HepG2 (cell line): Measurements from ENCODE around the gene DENND2D. TPM values are rescaled to one million over a fixed set of nuclear protein-coding genes. Genes with fewer than 3 reads are reported as not detected.

Experiments used
- ATAC-seq: fragments of 200-7000 bp; cut with Tn5 transposase; 3 replicates; pipeline ENCODE4 v1.9.1; 2020; ENCODE audit warnings: mild to moderate bottlenecking, moderate library complexity
- BruUV-seq: library from RNA; stranded (reverse); fragments of 400-500 nt; replicated peaks from 2 replicates; lab custom pipeline; 2021; lab: Mats Ljungman, UMichigan
- CTCF ChIA-PET: fragments of 300-600 bp; formaldehyde crosslinking; extraction: SDS; loops from one replicate; lab custom pipeline; 2021; ENCODE audit warnings: low total read pairs, inconsistent platforms, low intra/inter-chr PET ratio; lab: Yijun Ruan, JAX
- POLR2A ChIA-PET: fragments of 350-600 bp; sonication (Branson Sonifier 250); formaldehyde crosslinking; loops from one replicate; lab custom pipeline; 2020; ENCODE audit warnings: antibody characterized with exemption, inconsistent platforms; lab: Yijun Ruan, JAX
- DNase-seq: peaks from one replicate; pipeline ENCODE4 v3.0.0-alpha.2; 2015; ENCODE audit warnings: low spot score
- FAIRE-seq: peaks from 3 replicates; lab custom pipeline; 2011; peaks lifted over from hg19 to GRCh38; lab: Jason Lieb, UNC
- H2AFZ ChIP-seq: one replicate; pipeline ENCODE4 v1.6.1; 2011; ENCODE audit warnings: low read length, inconsistent platforms
- H3K27ac ChIP-seq: fragments of 300-600 bp; 3 replicates; pipeline ENCODE4 v1.8.0; 2011; ENCODE audit warnings: mixed run types, mild to moderate bottlenecking, mixed read lengths, low read length, inconsistent platforms; ENCODE audit not compliant: insufficient read depth; ENCODE audit errors: extremely low read length
- H3K27me3 ChIP-seq, 2 experiments: fragments of 200-600 bp in 1 of 2; 2 replicates in 1 of 2; 3 replicates in 1 of 2; pipeline versions ENCODE4 v1.6.0 to v1.8.0; 2011; ENCODE audit warnings: low read length in 2 of 2, mild to moderate bottlenecking in 2 of 2, moderate library complexity in 2 of 2, inconsistent platforms in 1 of 2; ENCODE audit not compliant: insufficient read depth in 2 of 2, control insufficient read depth in 1 of 2
- H3K36me3 ChIP-seq, 2 experiments: fragments of 200-600 bp in 1 of 2; replicated peaks in 1 of 2; 2 replicates in 1 of 2; 3 replicates in 1 of 2; pipeline versions ENCODE4 v1.5.1 to v1.8.0; 2011; ENCODE audit warnings: low read length in 2 of 2, inconsistent platforms in 1 of 2; ENCODE audit not compliant: insufficient read depth in 2 of 2, control insufficient read depth in 1 of 2
- H3K4me1 ChIP-seq: 2 replicates; pipeline ENCODE4 v1.5.1; 2012; ENCODE audit warnings: low read length, inconsistent platforms; ENCODE audit not compliant: insufficient read depth
- H3K4me2 ChIP-seq: 2 replicates; pipeline ENCODE4 v1.6.0; 2011; ENCODE audit warnings: low read depth, low read length, inconsistent platforms
- H3K4me3 ChIP-seq, 3 experiments: fragments of 200-600 bp in 1 of 3; sonication (generic), shearing (Covaris generic) in 1 of 3; replicated peaks in 1 of 3; 2 replicates each; pipeline ENCODE4 v1.5.1; 2011 to 2016; ENCODE audit warnings: low read length in 3 of 3, inconsistent platforms in 2 of 3, low read depth in 2 of 3, mild to moderate bottlenecking in 2 of 3, control low read depth in 1 of 3, mixed read lengths in 1 of 3; ENCODE audit not compliant: insufficient read depth in 1 of 3
- H3K79me2 ChIP-seq: one replicate; pipeline ENCODE4 v1.6.1; 2011; ENCODE audit warnings: low read length, inconsistent platforms; ENCODE audit not compliant: insufficient read depth
- H3K9ac ChIP-seq: 2 replicates; pipeline ENCODE4 v1.6.0; 2011; ENCODE audit warnings: mild to moderate bottlenecking, low read depth, low read length, inconsistent platforms; ENCODE audit not compliant: insufficient read depth
- H3K9me3 ChIP-seq: 2 replicates; pipeline ENCODE4 v1.5.1; 2012; ENCODE audit warnings: mild to moderate bottlenecking, low read length
- H4K20me1 ChIP-seq: 2 replicates; pipeline ENCODE4 v1.6.0; 2011; ENCODE audit warnings: inconsistent platforms, mild to moderate bottlenecking, low read length, moderate library complexity; ENCODE audit not compliant: insufficient read depth
- BRD4 ChIP-seq: sonication (generic); formaldehyde crosslinking; IDR thresholded peaks from 2 replicates; pipeline ENCODE4 v1.4.0; 2020; ENCODE audit warnings: missing genetic modification reagents
- CBFB ChIP-seq: sonication (generic); formaldehyde crosslinking; IDR thresholded peaks from 2 replicates; pipeline ENCODE4 v1.4.0; 2020; ENCODE audit warnings: missing genetic modification reagents
- GABPA ChIP-seq, 2 experiments: IDR thresholded peaks; 2 replicates each; pipeline ENCODE4 v1.6.1; 2011 to 2016; ENCODE audit warnings: low read depth in 2 of 2, low read length in 1 of 2, missing biosample characterization in 1 of 2, missing genetic modification characterization in 1 of 2
- HOXA5 ChIP-seq: sonication (generic); formaldehyde crosslinking; IDR thresholded peaks from 2 replicates; pipeline ENCODE4 v1.4.0; 2020; ENCODE audit warnings: missing genetic modification reagents
- HOXD1 ChIP-seq: sonication (generic); formaldehyde crosslinking; IDR thresholded peaks from 2 replicates; pipeline ENCODE4 v1.5.0; 2020; ENCODE audit warnings: missing genetic modification reagents
- IRF9 ChIP-seq: sonication (generic); formaldehyde crosslinking; IDR thresholded peaks from 2 replicates; pipeline ENCODE4 v1.8.0; 2022; ENCODE audit warnings: missing genetic modification reagents, mild to moderate bottlenecking, borderline replicate concordance
- KDM6A ChIP-seq: IDR thresholded peaks from 2 replicates; pipeline ENCODE4 v1.6.1; 2016; ENCODE audit warnings: low read depth
- NFE2L1 ChIP-seq: sonication (generic); formaldehyde crosslinking; IDR thresholded peaks from 2 replicates; pipeline ENCODE4 v1.4.0; 2020; ENCODE audit warnings: missing genetic modification reagents, mild to moderate bottlenecking, borderline replicate concordance
- PRDM10 ChIP-seq: sonication (generic); formaldehyde crosslinking; IDR thresholded peaks from 2 replicates; pipeline ENCODE4 v1.4.0; 2020; ENCODE audit warnings: low read depth, missing genetic modification reagents
- ZBTB37 ChIP-seq: sonication (generic); formaldehyde crosslinking; IDR thresholded peaks from 2 replicates; pipeline ENCODE4 v1.4.0; 2020; ENCODE audit warnings: mild to moderate bottlenecking, missing genetic modification reagents
- ZNF451 ChIP-seq: sonication (generic); formaldehyde crosslinking; IDR thresholded peaks from 2 replicates; pipeline ENCODE4 v1.5.0; 2020; ENCODE audit warnings: mild to moderate bottlenecking, missing genetic modification reagents
- WGBS: methylation state at CpG from one replicate; pipeline ENCODE4 v1.1.6; 2017; ENCODE audit warnings: low lambda C conversion rate; 5-methylcytosine and 5-hydroxymethylcytosine counted together
- in situ Hi-C: cut with HindIII; loops from 2 replicates; pipeline ENCODE4 v1.10.0; 2017; ENCODE audit warnings: low pct_unique_long_range_greater_than_20kb; ENCODE audit not compliant: extremely low pct_ligation_motif_present
- intact Hi-C: fragments of 100-400 bp; cut with micrococcal nuclease; formaldehyde crosslinking; loops from one replicate; pipeline ENCODE4 v1.10.0; 2022; ENCODE audit not compliant: unreplicated experiment
- polyA plus RNA-seq, 8 experiments: library from polyadenylated mRNA; depleted of rRNA in 3 of 8; stranded (reverse) in 7 of 8; unstranded in 1 of 8; fragments of >200 nt; fragmentation: Illumina TruSeq in 4 of 8; extraction: Trizol in 4 of 8; gene quantifications; 2 replicates each; pipeline versions ENCODE4 v1.2.1 to v1.2.3, GENCODE V29; 2011 to 2016; ENCODE audit warnings: low read depth in 4 of 8, missing spikeins in 1 of 8, mixed read lengths in 1 of 8; ENCODE audit not compliant: insufficient read depth in 1 of 8
- total RNA-seq, 5 experiments: library from RNA; depleted of rRNA; stranded (reverse); fragments of >200 nt; fragmentation: Illumina TruSeq; extraction: Trizol; gene quantifications; 2 replicates each; pipeline ENCODE4 v1.2.3, GENCODE V29; 2016; ENCODE audit warnings: low read depth in 1 of 5

Gene DENND2D
- total and polyA plus RNA-seq, 2 of the 13 experiments (the other 11 are each of a cell fraction or from before 2014, with no cell fraction given) = 0.04 TPM; not detected in 1

- no TSS peak for BruUV-seq
- in situ Hi-C loops = no loop called here
These were observed 16.3 kb upstream of the DENND2D start for GRCh38 chr1:111216751-111217150.

More at GRCh38 chr1:111216751-111217150, 16.3 kb upstream of the DENND2D start:
- DNase-seq (no peak), FAIRE-seq (no peak), ATAC-seq (no peak)
- ChIA-PET CTCF (interaction anchor here (0.8 kb wide), 1 partner anchor 117 kb away, joined by 3 read pairs; no protein-coding TSS in a partner anchor), POLR2A (no interaction called here)
- H3K27ac ChIP-seq = no peak overlapping the region
- intact Hi-C loops = no loop called here
- TF ChIP-seq HOXA5 (CRISPR knock-in tag) = no peak
- TF ChIP-seq ZBTB37 (CRISPR knock-in tag) = no peak
- TF ChIP-seq GABPA (IDR thresholded peaks at IDR 0.05; ENCODE audit: low read depth, low read length) = no peak
- TF ChIP-seq GABPA (CRISPR knock-in tag; IDR thresholded peaks at IDR 0.05; ENCODE audit: low read depth) = no peak
- TF ChIP-seq BRD4 (CRISPR knock-in tag) = no peak
- TF ChIP-seq PRDM10 = no peak
- TF ChIP-seq KDM6A (CRISPR knock-in tag) = no peak
- TF ChIP-seq NFE2L1 = no peak
- no peak for TF ChIP-seq IRF9
- TF ChIP-seq CBFB (CRISPR knock-in tag) = no peak
- no peak for TF ChIP-seq HOXD1
- TF ChIP-seq ZNF451 (CRISPR knock-in tag) = no peak
- no peak overlapping the region for H3K4me2 ChIP-seq
- H3K27me3 ChIP-seq = no peaks in the 10 kb centered on the region; a peak in 1 of 5 replicates
- no peaks in the 10 kb centered on the region for H3K36me3 ChIP-seq
- peaks cover 47% of the 10 kb centered on the region for H3K4me1 ChIP-seq
- H3K79me2 ChIP-seq = no peaks in the 10 kb centered on the region
- no peaks in the 10 kb centered on the region for H4K20me1 ChIP-seq
- 61% methylated on average over 5 of the region's 5 CpGs for WGBS
- H3K9me3 ChIP-seq = no peaks in the 10 kb centered on the region
- H3K9ac ChIP-seq = no peak overlapping the region
- H2AFZ ChIP-seq = no peak overlapping the region
- H3K4me3 ChIP-seq = no peak overlapping the region
